Kidney (tissue), 14 donors: Measurements from ENCODE around the gene FOLR2. TPM values are rescaled to one million over a fixed set of nuclear protein-coding genes. Genes with fewer than 3 reads are reported as not detected.

Experiments used
- DNase-seq, 5 donors: peaks; one replicate each; pipeline ENCODE4 v3.0.0-alpha.2; 2013 to 2020
- FAIRE-seq: peaks from 2 replicates; lab custom pipeline; 2012; peaks lifted over from hg19 to GRCh38; lab: Jason Lieb, UNC
- H3K27ac ChIP-seq, 2 donors: one replicate each; pipeline ENCODE4 v1.7.0; 2013; ENCODE audit warnings: low read depth in 2 of 2, low read length in 2 of 2, inconsistent platforms in 1 of 2
- H3K27me3 ChIP-seq: one replicate; pipeline ENCODE4 v1.7.1; 2013; ENCODE audit warnings: low read length, inconsistent platforms; ENCODE audit not compliant: control insufficient read depth, insufficient read depth
- H3K36me3 ChIP-seq, 3 donors: one replicate each; pipeline versions ENCODE4 v1.7.0 to v1.7.1; 2013; ENCODE audit warnings: low read length in 3 of 3, control low read depth in 1 of 3, inconsistent platforms in 1 of 3; ENCODE audit not compliant: insufficient read depth in 3 of 3, control insufficient read depth in 2 of 3
- H3K4me1 ChIP-seq, 3 donors: one replicate each; pipeline versions ENCODE4 v1.7.0 to v1.7.1; 2013; ENCODE audit warnings: low read length in 3 of 3, inconsistent platforms in 1 of 3, low read depth in 1 of 3; ENCODE audit not compliant: control insufficient read depth in 2 of 3, insufficient read depth in 2 of 3
- H3K4me3 ChIP-seq, 3 donors: one replicate each; pipeline versions ENCODE4 v1.7.0 to v1.8.1; 2013; ENCODE audit warnings: low read length in 3 of 3, control low read depth in 1 of 3, inconsistent platforms in 1 of 3
- H3K9ac ChIP-seq, 3 donors: one replicate each; pipeline versions ENCODE4 v1.7.0 to v1.7.1; 2013; ENCODE audit warnings: low read length in 3 of 3, control low read depth in 1 of 3, inconsistent platforms in 1 of 3
- H3K9me3 ChIP-seq, 3 donors: one replicate each; pipeline versions ENCODE4 v1.7.0 to v1.7.1; 2013; ENCODE audit warnings: low read length in 3 of 3, control low read depth in 1 of 3, inconsistent platforms in 1 of 3; ENCODE audit not compliant: control insufficient read depth in 2 of 3, insufficient read depth in 1 of 3
- CTCF ChIP-seq: IDR thresholded peaks from 3 replicates; pipeline ENCODE4 v1.5.1; 2012; ENCODE audit warnings: mild to moderate bottlenecking, moderate library complexity, borderline replicate concordance; ENCODE audit not compliant: insufficient read depth; ENCODE audit errors: extremely low read depth
- intact Hi-C: fragments of 100-400 bp; cut with DNase I; formaldehyde crosslinking; loops from one replicate; pipeline ENCODE4 v1.11.1; 2022
- polyA plus RNA-seq: library from polyadenylated mRNA; stranded (reverse); fragments of 350-450 nt; fragmentation: Illumina TruSeq; extraction: RNeasy Lipid Tissue Mini Kit (QIAGEN cat#74804); gene quantifications from one replicate; pipeline ENCODE4 v1.2.3, GENCODE V29; 2014; ENCODE audit warnings: low read depth, low replicate concordance; ENCODE audit not compliant: insufficient read depth
- total RNA-seq: library from RNA; stranded (reverse); fragmentation: NEBNext Ultra II Directional; extraction: Animal tissue kit (Norgen Biotek cat#: 25700); gene quantifications from one replicate; pipeline ENCODE4 v1.2.1, GENCODE V29; 2021
- donor health status: control.
- donor health status: control.
- donor health status: control.
- donor health status: control.
- donor health status: control.
- donor health status: DM: yes; HTN: yes; CAD: no.
- donor health status: Normal renal cell carcinoma (clear cell type).

FOLR2 gene
- total and polyA plus RNA-seq, 2 donors from 2014 or later: 16.8 to 31.9 TPM

DNA sequence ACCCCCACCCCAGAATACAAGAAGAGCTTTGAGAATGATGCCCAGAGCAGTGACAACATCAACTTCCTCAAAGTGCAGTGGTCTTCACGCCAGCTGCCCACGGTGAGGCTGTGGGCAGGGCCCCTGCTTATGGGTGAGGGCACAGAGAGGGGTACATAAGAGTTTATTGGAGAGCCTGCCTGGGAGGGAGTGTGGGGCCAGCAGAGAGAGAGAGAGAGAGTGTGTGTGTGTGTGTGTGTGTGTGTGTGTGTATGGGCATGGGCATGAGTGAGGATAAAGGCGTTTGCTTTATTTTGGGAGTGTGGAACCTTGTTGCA, 17.9 kb downstream of the FOLR2 start:
- H3K9ac ChIP-seq: no peak overlapping the region
- FAIRE-seq (no peak), DNase-seq (no peak)
- H3K27me3 ChIP-seq: peaks cover 2% of the 10 kb centered on the region
- H3K4me1 ChIP-seq: peaks cover 0 to 10% (median 4%) of the 10 kb centered on the region in 3 donors
- H3K27ac ChIP-seq: no peak overlapping the region
- H3K9me3 ChIP-seq: no peaks in the 10 kb centered on the region
- intact Hi-C loops: no loop called here
- H3K36me3 ChIP-seq: peaks cover 9 to 67% (median 44%) of the 10 kb centered on the region in 3 donors
- no peak for TF ChIP-seq CTCF
- H3K4me3 ChIP-seq: no peak overlapping the region

- Histone ChIP-seq H3K4me1 (peaks cover 0 to 11% (median 4%) of the 10 kb centered on the region in 3 donors), H3K4me3 (no peak overlapping the region), H3K9me3 (no peaks in the 10 kb centered on the region), H3K36me3 (peaks cover 9 to 66% (median 40%) of the 10 kb centered on the region in 3 donors), H3K27me3 (peaks cover 2% of the 10 kb centered on the region), H3K9ac (no peak overlapping the region), H3K27ac (no peak overlapping the region)
- TF ChIP-seq CTCF: no peak
- no peak for FAIRE-seq
- intact Hi-C loops: no loop called here
- DNase-seq: no peak
Observed at GRCh38 chr11:72234920-72235319, 18.3 kb downstream of the FOLR2 start.

GRCh38 chr11:72235351-72236057, 18.9 kb downstream of the FOLR2 start:
- intact Hi-C loops: no loop called here

More at GRCh38 chr11:72235351-72236057, 18.9 kb downstream of the FOLR2 start:
- H3K9ac ChIP-seq: no peak overlapping the region
- H3K4me3 ChIP-seq: no peak overlapping the region
- H3K9me3 ChIP-seq: no peaks in the 10 kb centered on the region
- peaks cover 6% of the 10 kb centered on the region for H3K27me3 ChIP-seq
- H3K27ac ChIP-seq: no peak overlapping the region
- DNase-seq (peak in 2 of 5 donors; percentile 9 to 74), FAIRE-seq (no peak)
- peaks cover 0 to 11% (median 4%) of the 10 kb centered on the region in 3 donors for H3K4me1 ChIP-seq
- no peak for TF ChIP-seq CTCF
- H3K36me3 ChIP-seq: peaks cover 9 to 61% (median 38%) of the 10 kb centered on the region in 3 donors
